ENCODE results near the gene NEDD4L.

Gene NEDD4L

GRCh38 chr18:58446391-58447060 is 402.5 kb downstream of the NEDD4L start:
- no peak for DNase-seq

- DNase-seq: no peak
These were observed 403.5 kb downstream of the NEDD4L start for GRCh38 chr18:58447402-58448095.

GRCh38 chr18:58449464-58449863 is 405.4 kb downstream of the NEDD4L start:
- no peak for DNase-seq
